Upper lobe of right lung (tissue), 1 donor: ENCODE results near the gene MEG3. TPM values are rescaled to one million over a fixed set of nuclear protein-coding genes. Genes with fewer than 3 reads are reported as not detected.

Experiments
- ATAC-seq: fragments of 200-7000 bp; cut with Tn5 transposase; one replicate; pipeline ENCODE4 v1.9.1; 2020; ENCODE audit warnings: mild to moderate bottlenecking, moderate library complexity
- DNase-seq: peaks from one replicate; pipeline ENCODE4 v3.0.0-alpha.2; 2020
- H3K27ac ChIP-seq: fragments of 200-600 bp; one replicate; pipeline ENCODE4 v1.8.0; 2022
- H3K27me3 ChIP-seq: fragments of 200-600 bp; one replicate; pipeline ENCODE4 v1.8.0; 2022; ENCODE audit warnings: mild to moderate bottlenecking
- H3K36me3 ChIP-seq: fragments of 200-600 bp; one replicate; pipeline ENCODE4 v1.8.0; 2022
- H3K4me1 ChIP-seq: fragments of 200-600 bp; one replicate; pipeline ENCODE4 v1.8.0; 2022
- H3K4me3 ChIP-seq: fragments of 200-600 bp; one replicate; pipeline ENCODE4 v1.8.0; 2022; ENCODE audit warnings: mild to moderate bottlenecking
- H3K9me3 ChIP-seq: fragments of 200-600 bp; one replicate; pipeline ENCODE4 v1.8.0; 2022
- intact Hi-C: fragments of 100-400 bp; cut with DNase I; formaldehyde crosslinking; loops from one replicate; pipeline ENCODE4 v1.11.0; 2022
- long read RNA-seq: library from polyadenylated mRNA; unstranded; transcript quantifications from one replicate; pipeline ENCODE4 v2.0.0, GENCODE V29; 2021
- total RNA-seq: library from RNA; stranded (reverse); fragmentation: NEBNext Ultra II Directional; extraction: Animal tissue kit (Norgen Biotek cat#: 25700); gene quantifications from one replicate; pipeline ENCODE4 v1.2.1, GENCODE V29; 2021
- TF ChIP-seq, protein P1 (sequence below): fragments of 200-600 bp; IDR thresholded peaks from one replicate; pipeline ENCODE4 v1.8.0; 2022; ENCODE audit warnings: antibody characterized with exemption
- donor health status: DM: no; HTN: yes; CAD: no; lungs with severe emphysema.

Gene MEG3
- 15.6 TPM for total RNA-seq
- long read RNA-seq, full-length matches to known transcripts = 5 of 5 reads
- long read RNA-seq, partial matches to known transcripts = 0 of 5 reads
- long read RNA-seq, other reads (novel, unspliced or antisense) = 0 of 5 reads

DNA sequence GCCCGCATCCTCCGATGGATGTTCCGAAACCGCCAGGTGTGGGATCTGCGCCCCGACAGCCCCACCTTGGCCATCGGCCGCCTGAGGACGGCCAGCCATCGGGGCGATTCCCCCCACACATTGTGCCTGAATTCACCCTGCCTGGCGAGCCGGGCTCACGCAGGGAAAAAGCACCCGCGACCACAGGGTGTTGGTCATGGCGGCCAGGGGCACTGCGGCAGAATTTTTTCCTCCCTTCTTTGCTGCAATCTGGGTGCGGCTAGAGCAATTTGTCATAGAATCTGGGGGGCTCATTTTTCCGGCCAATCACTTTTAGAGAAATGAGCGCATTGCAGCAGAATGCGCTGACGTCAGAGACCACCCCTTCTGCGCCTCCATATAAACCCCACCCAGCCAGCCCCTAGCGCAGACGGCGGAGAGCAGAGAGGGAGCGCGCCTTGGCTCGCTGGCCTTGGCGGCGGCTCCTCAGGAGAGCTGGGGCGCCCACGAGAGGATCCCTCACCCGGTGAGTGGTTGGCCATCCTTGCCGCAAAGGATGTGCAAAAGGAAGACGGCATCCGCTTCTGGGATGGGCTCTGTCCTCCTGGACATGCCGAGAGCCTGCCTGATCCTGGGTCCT, at the start of gene MEG3:
TSS of gene MEG3 (plus strand) at position 406 of the 619 bp plus-strand sequence.
- no peak for DNase-seq
- TF ChIP-seq, protein P1, sequence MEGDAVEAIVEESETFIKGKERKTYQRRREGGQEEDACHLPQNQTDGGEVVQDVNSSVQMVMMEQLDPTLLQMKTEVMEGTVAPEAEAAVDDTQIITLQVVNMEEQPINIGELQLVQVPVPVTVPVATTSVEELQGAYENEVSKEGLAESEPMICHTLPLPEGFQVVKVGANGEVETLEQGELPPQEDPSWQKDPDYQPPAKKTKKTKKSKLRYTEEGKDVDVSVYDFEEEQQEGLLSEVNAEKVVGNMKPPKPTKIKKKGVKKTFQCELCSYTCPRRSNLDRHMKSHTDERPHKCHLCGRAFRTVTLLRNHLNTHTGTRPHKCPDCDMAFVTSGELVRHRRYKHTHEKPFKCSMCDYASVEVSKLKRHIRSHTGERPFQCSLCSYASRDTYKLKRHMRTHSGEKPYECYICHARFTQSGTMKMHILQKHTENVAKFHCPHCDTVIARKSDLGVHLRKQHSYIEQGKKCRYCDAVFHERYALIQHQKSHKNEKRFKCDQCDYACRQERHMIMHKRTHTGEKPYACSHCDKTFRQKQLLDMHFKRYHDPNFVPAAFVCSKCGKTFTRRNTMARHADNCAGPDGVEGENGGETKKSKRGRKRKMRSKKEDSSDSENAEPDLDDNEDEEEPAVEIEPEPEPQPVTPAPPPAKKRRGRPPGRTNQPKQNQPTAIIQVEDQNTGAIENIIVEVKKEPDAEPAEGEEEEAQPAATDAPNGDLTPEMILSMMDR = no peak
- H3K36me3 ChIP-seq = no peaks in the 10 kb centered on the region
- H3K4me1 ChIP-seq = no peaks in the 10 kb centered on the region
- H3K9me3 ChIP-seq = no peaks in the 10 kb centered on the region
- H3K27me3 ChIP-seq = peaks cover 23% of the 10 kb centered on the region
- H3K4me3 ChIP-seq = peak within 1 kb of the TSS; percentile 29
- no peak within 1 kb of the TSS for H3K27ac ChIP-seq
- intact Hi-C loops = no loop called here
- ATAC-seq = no peak

DNA sequence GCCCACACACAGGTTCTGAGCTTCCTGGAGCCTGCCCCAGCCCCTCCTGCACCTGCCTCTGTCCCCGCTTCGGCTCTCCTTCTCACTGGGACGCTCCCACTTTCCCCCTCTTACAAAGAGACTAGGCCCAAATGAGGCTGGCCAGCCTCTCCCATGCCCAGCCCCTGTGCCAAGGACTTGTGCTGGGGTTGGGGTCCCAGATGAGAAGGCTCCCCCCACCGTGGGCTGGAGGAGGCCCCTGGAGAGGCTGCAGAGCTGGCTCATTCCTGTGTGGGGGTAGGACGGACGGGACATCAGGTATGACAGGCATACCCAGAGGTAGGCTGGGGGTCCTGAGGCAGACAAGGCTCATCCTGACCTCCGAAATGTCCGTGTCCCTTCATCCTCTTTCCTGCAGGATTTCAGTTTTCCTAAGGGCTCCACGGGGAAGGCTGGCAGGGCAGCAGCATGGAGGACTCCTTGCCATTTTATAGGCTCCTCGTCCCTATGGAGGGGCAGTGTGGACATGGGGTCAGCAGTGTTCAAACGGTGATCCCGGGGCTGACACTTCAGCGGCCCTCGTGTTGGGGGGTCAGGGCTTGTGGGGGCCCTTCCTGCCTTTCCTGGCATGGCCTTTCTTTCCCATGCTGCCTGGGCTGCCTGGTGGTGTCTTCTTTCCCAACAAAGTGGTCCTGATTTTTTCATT, 49.1 kb upstream of the MEG3 start:
- TF ChIP-seq, protein P1 = no peak
- H3K4me1 ChIP-seq = no peaks in the 10 kb centered on the region
- DNase-seq (no peak), ATAC-seq (no peak)
- no peak overlapping the region for H3K4me3 ChIP-seq
- intact Hi-C loops = no loop called here
- no peaks in the 10 kb centered on the region for H3K9me3 ChIP-seq
- no peaks in the 10 kb centered on the region for H3K27me3 ChIP-seq
- H3K36me3 ChIP-seq = no peaks in the 10 kb centered on the region
- no peak overlapping the region for H3K27ac ChIP-seq

DNA sequence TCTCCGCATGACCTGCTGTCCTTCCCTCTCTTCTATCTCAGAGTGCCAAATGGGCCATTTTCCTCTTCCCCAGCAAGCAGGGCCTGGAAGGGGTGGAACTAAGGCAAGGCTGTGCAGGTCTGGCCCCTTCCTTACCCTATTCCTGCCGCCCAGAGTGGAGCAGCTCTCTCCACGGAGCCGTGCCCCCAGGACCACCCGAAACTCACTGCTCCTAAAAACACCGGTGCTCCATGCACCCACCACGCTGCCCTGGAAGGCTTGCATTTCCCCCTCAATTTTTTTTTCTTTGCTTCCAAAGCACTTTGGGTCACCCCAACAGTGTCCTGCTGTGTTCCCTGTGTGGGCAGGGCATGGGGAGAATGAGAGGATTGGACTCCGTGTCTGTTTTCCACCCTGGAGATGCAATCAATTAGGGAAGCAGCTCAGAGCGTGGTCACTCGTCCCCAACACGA, 48.5 kb upstream of the MEG3 start:
- H3K27me3 ChIP-seq = no peaks in the 10 kb centered on the region
- no peak overlapping the region for H3K4me3 ChIP-seq
- DNase-seq (no peak), ATAC-seq (no peak)
- no peak overlapping the region for H3K27ac ChIP-seq
- TF ChIP-seq, protein P1 = no peak
- no peaks in the 10 kb centered on the region for H3K36me3 ChIP-seq
- H3K4me1 ChIP-seq = no peaks in the 10 kb centered on the region
- no peaks in the 10 kb centered on the region for H3K9me3 ChIP-seq
- intact Hi-C loops = no loop called here

DNA sequence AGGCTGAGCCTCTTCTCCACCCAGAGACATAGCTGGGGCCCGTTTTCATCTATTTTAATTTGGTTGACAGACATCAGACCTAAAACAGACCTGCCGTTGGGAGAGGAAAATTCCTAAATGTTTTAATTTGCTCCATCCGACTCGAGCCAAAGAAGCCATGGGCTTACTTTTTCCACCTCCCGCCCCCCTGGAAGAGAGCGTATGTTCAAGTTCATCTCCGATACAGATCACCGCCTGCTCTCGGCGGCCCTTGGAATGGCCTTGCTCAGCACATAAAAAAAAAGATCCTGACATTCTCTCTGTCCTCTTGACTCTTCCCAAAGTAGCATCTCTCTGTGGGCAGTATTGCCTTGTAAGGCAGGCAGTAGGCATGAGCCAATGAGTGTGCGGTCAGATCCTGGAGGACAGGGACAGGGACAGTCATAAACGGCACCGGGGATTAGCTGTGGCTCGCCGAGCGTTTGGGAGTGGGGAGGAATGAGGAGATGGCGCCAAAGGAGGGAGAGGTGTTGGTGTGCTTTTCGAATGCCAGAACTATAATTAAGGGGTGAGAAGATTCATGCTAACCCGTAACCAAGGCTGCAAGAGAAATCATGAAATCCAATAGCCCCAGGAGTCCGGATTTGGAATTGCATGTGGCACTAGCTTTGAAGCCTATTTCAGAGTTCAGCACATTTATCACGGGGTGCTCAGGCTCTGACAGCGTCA, 47.9 kb upstream of the MEG3 start:
- H3K27ac ChIP-seq = no peak overlapping the region
- no peak overlapping the region for H3K4me3 ChIP-seq
- intact Hi-C loops = no loop called here
- H3K4me1 ChIP-seq = no peaks in the 10 kb centered on the region
- TF ChIP-seq, protein P1 = no peak
- DNase-seq (no peak), ATAC-seq (no peak)
- no peaks in the 10 kb centered on the region for H3K9me3 ChIP-seq
- H3K36me3 ChIP-seq = no peaks in the 10 kb centered on the region
- H3K27me3 ChIP-seq = no peaks in the 10 kb centered on the region

DNA sequence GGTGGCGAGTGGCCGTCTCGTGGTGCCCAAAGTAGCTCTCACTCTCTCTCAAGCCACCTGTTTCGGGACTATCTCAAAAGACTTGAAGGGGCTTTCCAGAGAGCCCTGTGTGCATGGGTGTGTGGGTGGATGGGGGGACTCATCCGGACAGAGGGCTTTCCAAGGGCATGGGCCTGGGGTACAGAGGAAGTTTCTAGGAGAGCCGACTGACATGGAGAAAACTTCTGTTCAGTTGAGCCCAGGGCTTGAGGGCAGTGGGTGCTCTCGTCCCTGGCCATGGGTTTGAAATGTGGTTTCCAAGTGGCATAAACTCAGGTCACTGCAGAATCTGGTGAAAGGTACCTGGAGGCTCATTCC, 47.4 kb upstream of the MEG3 start:
- Histone ChIP-seq H3K4me3 (no peak overlapping the region), H3K36me3 (no peaks in the 10 kb centered on the region), H3K4me1 (no peaks in the 10 kb centered on the region), H3K27ac (no peak overlapping the region), H3K9me3 (no peaks in the 10 kb centered on the region), H3K27me3 (no peaks in the 10 kb centered on the region)
- intact Hi-C loops = no loop called here
- ATAC-seq (no peak), DNase-seq (no peak)
- TF ChIP-seq, protein P1 = no peak
